NCI-H2227 treated with DMSO at 0.1 percent for 48 hours (cell line): Measurements from ENCODE around the gene UBE2E3.
"Not testable (repeated sequence)": the region's sequence is repeated elsewhere in the genome, so short reads cannot be mapped to it uniquely, and the experiment has no call there.

Source experiments
- DNase-seq: peaks from one replicate; lab custom pipeline; 2025; lab: John Stamatoyannopoulos, UW

The UBE2E3 gene

DNA sequence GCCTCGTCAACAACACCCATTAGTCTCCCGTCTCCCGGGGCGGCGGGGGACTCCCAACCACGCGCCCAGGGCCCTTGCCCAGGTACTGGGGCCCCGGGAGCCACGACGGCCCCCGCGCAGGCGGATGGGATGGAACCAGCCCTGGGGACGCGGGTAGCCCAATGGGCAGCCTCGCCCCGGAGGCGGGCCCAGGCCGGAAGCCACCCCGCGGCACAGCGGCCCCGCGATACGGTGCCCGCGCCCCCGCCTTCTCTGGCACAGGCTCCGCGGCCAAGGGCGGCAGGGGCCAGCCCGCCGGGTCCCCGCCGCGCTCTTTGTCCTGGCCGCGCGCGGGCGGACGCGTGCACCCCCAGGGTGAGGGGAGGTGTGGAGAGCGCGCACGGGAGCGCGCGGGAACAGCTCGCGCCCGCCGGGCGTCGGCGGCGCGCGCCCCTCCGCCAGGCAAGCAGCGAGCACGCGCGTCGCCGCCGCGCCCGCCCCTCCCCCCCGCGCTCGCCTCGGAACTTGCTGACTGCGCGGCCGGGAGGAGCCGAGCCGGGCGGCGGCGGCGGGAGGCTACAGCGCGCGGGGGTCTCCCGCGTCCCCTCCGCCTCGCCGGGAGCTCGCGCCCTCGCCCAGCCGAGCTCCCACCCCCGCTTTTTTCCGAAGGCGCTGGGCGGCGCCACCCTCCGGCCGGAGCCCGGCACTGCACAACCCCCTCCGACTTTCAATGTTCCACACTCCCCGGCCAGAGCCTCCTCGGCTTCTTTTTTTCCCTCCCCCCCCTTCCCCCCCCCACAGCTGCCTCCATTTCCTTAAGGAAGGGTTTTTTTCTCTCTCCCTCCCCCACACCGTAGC, at the start of gene UBE2E3:
Gene UBE2E3, plus strand, starts transcription at position 500 of the 837 bp plus-strand sequence. CDS start 1,438 bp downstream, outside the sequence.
- peak; percentile 93 for DNase-seq

DNA sequence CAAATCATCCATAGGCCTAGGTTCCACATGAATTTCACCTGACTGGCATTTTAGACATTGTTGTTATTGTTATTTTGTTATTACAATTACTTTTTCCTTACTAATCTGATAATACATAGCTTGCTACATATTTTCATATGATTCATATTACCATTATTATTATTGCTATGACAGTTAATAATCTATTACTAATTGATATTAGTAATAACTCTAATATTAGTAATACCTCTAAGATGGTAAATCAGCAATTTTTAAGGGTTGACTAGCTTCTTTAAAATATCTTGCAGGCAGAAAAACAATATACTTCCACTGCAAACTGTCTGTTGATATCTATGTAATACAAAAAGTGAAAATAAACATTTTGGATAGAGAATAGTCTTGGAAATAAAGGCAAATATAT, 48.6 kb upstream of the UBE2E3 start:
- DNase-seq = no peak

DNA sequence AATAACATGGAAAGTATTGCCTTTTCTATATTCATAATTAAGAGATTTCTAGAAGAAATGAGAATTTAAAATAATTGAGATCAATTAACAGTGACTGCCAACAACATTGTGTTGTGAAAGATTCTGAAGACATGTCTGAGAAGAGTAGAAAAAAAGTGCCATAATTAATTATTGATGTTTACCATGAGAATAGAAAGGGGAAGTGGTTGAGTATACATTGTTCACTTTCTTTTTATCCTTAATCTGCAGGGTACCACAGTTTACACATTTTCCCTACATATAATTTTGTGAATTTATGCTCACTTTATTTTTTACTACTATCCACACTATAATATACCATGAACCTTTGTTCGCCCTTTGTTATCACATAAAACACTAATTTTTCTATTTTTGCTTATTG, 47.1 kb upstream of the UBE2E3 start:
- DNase-seq = no peak

DNA sequence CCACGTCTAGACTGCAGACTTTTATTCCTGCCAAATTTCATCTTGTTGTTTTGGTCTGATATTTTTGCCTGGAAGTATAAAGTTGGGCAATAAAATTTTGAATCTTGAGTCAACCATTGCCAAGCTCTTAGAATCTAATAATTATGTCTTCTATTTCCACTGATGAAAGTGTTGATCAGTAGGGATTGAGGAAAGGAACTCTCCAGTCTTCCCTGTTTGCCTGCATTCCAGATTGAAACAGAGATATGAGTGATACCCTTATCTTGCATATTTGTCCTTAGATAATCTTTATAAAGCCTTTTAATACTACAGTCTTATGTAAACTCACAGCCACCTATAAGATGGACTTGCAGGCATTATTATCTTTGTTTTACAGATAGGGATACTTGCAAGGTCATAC, 45.5 kb upstream of the UBE2E3 start:
- DNase-seq = no peak

DNA sequence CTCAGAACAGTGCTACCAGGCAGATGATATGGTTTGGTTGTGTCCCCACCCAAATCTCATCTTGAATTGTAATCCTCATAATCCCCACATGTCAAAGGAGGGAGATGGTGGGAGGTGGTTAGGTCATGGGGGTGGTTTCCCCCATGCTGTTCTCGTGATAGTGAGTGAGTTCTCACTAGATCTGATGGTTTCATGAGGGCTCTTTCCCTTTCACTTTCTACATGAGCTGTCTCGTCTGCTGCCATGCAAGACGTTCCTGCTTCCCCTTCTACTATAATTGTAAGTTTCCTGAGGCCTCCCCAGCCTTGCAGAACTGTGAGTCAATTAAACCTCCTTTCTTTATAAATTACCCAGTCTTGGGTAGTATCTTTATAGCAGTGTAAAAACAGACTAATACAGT, 42.9 kb upstream of the UBE2E3 start:
- DNase-seq = not testable (repeated sequence)

DNA sequence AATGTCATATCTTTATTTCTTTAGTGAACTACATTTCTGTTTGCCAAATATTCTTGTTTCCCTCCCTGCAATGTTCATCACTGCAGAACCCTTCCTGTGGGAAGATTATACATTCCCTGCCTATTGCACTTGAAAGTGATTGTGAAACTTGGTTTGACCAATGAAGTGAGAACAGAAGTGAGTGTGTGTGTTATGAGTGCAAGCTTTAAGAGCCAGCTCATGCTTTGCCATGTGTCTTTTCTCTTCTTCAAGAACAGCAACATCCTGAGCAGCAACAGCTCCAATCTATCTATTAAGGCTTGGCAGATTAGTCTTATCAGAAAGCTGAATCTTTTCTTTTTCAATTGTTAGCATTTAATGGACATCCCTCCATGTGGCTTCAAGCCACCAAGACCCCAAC, 42.0 kb upstream of the UBE2E3 start:
- DNase-seq = no peak

DNA sequence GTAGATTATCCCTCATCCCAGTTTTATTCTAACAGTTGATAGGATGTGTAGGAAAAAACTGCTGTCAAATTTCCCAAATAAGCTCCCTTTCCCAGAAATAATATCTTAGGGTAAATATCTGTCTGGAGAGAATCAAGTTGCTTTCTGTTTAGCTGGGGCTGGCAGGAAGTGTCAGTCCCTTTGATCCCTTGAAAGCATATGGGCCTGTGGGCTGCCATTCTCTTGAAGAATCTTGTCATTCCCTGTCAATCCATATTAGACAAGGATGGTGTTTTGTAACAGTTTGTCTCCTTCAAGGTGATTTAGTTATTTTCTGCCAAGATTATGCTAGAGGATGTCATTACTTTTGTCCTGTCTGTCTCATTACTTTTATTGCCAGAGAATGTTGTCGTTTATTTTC, 37.1 kb upstream of the UBE2E3 start:
- no peak for DNase-seq

DNA sequence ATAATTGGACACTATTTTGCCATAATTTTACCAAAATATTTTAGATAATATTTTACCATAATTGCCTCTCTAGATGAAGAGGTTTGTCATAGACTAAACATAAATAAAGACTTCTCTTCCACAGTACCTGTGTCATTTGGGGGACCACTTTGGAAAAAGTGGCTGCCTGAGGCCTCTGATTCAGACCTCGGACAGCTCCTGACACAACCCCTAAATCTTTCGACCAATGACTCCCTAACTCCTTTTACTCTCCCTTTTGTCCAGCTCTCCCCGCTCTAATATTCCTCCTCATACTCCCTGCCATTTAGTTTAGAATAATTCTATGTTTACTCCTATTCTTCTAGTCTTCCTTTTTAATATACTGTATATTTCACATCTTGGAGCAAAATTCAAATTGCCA, 36.0 kb upstream of the UBE2E3 start:
- DNase-seq = no peak

DNA sequence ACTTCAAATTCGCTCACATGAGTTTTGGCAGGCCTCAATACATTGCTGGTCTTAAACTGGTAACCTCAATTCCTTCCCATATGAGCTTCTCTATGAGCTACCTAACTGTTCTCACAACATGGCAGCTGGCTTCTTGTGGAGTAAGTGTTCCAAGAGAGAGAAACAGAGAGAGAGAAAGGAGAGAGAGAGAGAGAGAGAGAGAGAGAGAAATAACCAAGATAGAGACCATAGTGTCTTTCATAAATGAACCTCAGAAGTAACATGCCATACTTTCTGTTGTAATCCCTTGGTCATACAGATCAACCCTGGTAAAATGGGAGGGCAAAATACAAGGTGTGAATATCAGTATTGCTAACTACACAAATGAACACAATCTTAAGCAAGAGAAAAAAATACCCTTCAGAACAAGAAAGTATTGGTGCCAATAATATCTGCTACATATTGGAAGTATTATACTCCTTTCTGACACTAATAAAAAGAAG, 33.2 kb upstream of the UBE2E3 start:
- no peak for DNase-seq

DNA sequence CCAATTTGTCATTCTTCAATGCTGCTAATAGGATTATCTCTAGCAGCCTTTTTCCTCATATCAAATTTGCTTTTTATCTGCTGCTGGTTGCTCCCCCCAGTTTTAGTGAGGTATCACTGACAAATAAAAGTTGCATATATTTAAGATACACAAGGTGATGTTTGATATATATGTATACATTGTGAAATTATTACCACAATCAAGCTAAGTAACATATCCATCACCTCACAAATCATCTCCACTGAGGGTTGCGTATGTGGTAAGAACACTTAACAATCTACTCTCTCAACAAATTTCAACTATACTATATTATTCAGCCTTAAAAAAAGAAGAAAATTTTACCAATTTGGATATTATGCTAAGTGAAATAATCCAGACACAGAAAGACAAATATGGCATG, 30.5 kb upstream of the UBE2E3 start:
- DNase-seq = no peak

DNA sequence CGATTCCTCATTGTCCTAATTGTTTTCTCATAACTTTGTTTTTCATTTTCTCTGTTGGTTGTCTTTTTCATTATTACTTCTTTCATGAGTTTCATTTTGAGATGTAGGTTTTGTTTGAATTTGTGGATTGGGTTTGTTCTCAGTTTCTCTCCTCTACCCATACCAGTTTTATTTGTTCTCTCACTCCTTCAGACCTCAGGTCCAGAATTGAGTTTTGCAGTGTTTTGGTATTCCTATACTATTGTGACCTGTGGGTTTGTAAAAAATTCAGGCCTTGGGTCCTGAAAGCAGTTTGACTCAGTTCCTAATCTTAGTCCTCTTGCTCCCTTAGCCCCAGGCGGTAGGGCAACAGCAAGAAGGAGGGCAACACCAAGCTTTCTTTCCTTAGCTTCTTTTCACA, 28.3 kb upstream of the UBE2E3 start:
- DNase-seq = no peak

DNA sequence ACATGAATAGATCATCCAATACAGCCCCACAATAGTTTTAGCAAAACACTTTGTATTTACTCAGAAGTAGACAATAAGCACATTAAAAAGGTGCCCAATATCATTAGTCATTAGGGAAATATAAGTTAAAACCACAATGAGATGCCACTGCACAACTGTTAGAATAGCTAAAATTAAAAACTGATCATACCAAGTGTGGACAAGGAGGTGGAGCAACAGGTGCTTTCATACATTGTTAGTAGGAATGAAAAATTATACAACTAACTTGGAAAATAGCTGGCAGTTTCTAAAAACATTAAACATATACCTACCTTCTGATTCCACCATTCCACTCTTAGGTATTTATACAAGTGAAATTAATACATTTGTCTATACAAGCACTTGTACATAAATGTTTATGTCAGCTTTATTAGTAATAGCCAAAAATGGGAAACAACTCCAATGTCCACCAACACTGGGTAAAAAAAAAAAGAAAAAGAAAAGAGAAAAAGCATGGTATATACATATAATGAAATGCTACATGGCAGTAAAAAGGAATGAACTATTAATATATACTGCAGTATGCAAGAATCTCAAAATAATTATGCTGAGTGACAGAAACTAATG, 27.6 kb upstream of the UBE2E3 start:
- no peak for DNase-seq

DNA sequence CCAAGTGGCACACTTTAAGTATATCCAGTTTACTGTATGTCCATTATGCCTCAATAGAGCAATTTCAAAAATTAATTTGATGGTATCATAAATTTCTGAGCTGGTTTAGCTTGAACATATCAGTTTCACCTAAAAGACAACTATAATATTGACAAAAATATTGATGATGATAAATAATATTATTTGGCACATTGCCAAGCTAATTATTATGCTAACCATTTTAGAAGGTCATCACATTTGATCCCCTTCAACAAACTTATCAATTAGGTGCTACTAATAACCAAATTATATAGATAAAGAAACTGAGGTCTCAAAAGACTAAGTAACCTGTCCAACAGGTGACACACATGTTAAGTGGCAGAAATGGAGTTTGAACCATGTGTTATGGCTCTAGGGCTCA, 26.9 kb upstream of the UBE2E3 start:
- DNase-seq = no peak

DNA sequence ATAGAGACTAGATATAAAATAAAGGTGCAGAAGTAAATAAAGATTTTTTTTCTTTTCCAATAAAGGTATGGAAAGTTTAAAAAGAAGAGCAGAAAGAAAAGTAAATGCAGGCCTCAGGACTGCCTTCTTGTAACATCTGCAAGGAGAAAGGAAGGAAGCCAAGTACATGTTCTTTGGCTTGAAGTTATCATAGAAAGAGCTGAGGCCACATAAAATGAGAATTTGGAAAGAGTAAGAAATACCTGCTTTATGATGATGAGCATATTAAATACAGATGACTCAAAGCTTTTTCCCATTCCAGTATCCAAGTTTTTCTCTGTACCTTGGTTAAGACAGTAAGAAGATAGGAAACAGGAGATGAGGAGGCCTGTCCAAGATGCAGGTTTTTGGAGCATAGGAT, 25.3 kb upstream of the UBE2E3 start:
- no peak for DNase-seq

DNA sequence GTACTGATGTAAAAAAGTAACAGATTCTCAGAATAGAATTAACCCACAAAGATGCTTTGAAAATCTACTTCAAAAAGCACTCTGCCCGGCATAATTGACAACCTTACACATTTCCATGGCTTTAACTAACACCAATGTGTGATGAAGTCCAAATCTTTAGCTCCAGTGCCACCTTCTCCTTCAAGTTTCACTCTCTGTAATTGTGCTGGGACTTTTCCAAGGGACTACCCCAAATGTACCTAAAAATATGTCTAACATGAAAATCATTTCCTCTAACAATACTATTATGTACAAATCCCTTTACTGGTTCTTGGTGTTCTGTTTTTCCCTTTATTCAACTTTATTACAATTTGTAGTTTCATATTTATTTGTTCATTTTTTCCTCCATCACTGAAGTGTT, 20.6 kb upstream of the UBE2E3 start:
- no peak for DNase-seq

DNA sequence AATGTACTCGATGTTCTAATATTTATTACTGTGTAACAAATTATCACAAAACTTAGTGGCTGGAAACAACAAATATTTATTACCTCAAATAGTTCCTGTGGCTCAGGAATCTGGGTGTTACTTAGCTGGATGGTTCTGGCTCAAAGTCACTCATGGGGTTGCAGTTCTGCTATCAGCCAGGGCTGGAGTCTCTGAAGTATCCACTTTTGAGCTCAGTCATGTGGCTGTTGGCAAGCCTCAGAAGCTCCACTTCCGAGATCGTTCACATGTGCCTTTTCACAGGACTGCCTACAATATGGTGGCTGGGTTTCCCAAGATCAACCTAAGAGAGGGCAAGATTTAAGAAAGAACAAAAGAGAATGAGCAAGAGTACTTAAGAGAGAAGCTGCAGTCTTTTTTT, 19.4 kb upstream of the UBE2E3 start:
- no peak for DNase-seq

DNA sequence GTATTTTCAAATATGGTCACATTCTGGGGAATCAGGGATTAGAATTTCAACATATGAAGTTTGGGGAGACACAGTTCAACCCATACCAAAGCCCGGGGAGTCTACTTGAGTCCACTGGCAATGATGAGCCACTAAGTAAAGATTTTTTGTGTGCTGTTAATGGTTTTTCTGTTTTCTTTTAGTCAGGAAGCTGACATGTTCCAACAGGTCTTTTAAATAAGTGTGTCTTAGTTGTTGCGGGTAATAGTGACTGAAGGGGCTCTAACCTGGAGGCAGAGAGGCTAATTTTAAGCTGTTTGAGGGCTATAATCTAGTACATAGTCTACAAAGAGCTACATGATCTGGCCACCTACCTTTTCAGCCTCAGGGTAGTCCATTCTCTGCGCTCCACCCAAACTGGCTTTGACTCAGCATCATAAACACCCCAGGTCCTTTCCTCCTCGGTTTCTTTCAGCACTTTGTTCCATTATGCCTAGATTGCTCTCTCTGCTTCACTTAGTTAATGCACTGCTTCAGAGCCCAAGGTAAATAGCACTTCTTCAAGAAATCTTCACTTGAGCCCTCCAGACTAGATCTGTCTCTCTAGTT, 17.6 kb upstream of the UBE2E3 start:
- no peak for DNase-seq

DNA sequence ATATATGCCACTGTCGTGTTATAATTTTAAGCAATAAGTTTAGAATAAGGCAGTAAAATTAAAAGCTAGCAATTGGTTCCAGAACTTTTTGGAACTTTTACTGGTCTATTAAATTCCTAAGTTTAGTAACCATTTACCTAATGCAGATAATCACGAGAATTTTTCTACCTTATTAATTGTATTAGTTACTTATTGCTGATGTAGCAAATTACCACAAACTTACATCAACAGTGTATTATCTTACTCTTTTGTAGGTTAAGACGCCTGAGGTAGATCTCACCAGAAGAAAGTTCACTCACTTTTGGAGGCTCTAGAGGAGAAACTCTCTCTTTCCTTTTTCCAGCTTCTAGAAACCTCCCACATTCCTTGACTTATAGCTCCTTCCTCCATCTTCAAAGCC, 14.0 kb upstream of the UBE2E3 start:
- DNase-seq = no peak

DNA sequence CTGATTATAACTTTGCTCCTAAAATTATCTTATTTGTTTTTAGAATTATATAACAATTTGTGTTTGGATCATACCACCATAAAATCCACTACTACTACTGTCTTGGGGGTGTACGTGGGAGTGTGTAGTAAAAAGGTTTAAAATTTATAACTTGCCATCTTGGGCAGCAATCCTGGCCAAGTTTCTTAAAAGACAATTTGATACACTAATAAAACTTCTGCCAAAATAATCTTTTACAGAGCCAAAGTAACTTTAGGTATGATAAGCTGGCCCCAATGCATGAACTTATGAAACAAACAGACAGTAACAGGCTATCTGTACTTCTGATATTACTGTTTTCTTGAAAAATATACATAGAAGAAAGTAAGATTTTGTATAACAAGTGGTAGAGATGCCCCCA, 11.3 kb upstream of the UBE2E3 start:
- no peak for DNase-seq

DNA sequence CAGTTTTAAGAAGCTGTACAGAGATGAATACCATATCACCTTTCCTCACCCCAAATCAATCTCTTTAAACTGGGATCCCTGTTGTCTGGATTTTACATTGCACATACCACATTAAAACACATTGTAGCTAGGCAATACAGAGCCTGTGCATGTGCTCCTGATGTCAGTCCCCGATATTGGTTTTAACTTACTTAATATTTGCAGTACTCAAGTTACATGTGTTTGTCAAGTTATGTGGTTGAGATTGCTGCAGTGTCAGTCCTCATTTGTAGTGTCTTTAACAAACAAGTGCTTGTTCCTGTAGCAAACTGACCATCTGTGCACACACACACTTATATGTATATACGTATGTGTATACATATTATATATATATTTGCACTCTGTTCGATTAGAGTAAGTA, 10.4 kb upstream of the UBE2E3 start:
- DNase-seq = no peak

DNA sequence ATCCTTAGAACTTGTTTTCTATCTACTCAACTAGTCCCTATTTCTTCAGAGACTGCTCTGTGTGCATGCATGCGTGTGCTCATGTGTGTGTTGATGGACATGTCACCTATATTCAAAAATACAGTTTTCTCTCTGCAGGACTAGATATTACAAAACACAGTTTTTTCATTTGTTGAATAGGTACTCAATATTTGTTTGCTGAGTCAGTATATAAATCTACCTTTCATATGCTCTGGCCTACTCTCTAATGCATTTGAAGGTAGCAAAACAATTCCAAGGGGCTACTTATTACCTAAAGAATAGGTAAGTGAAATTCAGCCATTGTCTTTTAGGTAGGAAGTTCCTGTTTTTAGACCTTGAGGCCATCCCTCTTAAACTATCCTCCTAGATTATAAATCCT, 8.6 kb upstream of the UBE2E3 start:
- no peak for DNase-seq

DNA sequence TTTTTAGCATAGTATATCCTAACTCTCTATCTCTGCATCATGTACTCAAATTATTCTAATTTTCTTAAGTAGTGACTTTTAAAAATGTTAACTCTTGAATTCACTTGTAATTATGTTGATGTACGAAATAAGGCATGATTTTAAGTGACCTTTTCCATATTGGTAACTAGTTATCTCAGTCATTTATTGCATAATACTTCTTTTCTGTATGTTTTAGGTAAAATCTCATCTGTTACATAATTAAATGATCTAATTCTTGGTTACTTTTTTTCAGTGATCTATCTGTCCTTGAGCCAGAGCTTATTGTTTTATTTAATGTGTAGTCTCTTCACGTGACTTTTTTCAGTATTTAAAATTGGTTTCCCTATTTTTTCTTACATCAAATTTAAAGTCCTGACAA, 4.8 kb upstream of the UBE2E3 start:
- no peak for DNase-seq
